ENCODE data around the gene LRRK1. TPM values are rescaled to one million over a fixed set of nuclear protein-coding genes. Genes with fewer than 3 reads are reported as not detected.
A peak's percentile ranks its signal among the peaks of the same experiment; 100 is the strongest.

The LRRK1 gene
- total and polyA plus RNA-seq, 2 donors: 3.4 to 6.7 TPM

GRCh38 chr15:100972975-100973350 is 53.8 kb downstream of the LRRK1 start:
- H3K4me3 ChIP-seq (ENCODE audit: low read length in 2 of 2): no peak overlapping the region
- H3K27me3 ChIP-seq (ENCODE audit: control insufficient read depth in 2 of 2, insufficient read depth in 1 of 2, low read length in 1 of 2): peaks cover 28 to 57% of the 10 kb centered on the region in 2 donors
- no peaks in the 10 kb centered on the region for H3K4me1 ChIP-seq (ENCODE audit: control insufficient read depth in 2 of 2, insufficient read depth in 2 of 2, low read length in 2 of 2)
- DNase-seq (ENCODE audit: low read depth in 6 of 9, low spot score in 9 of 9): no peak
- no peak overlapping the region for H3K27ac ChIP-seq (ENCODE audit: low read depth in 1 of 2, low read length in 1 of 2)
- WGBS: 30% methylated on average over 36 of the region's 36 CpGs
- H3K9me3 ChIP-seq (ENCODE audit: control insufficient read depth in 2 of 2, insufficient read depth in 1 of 2, low read length in 1 of 2): peaks cover 0 to 3% of the 10 kb centered on the region in 2 donors
- H3K36me3 ChIP-seq (ENCODE audit: control insufficient read depth in 2 of 2, insufficient read depth in 2 of 2, low read length in 1 of 2): no peaks in the 10 kb centered on the region

GRCh38 chr15:100973351-100974111 is 54.4 kb downstream of the LRRK1 start:
- Histone ChIP-seq H3K27me3 (ENCODE audit: control insufficient read depth in 2 of 2, insufficient read depth in 1 of 2, low read length in 1 of 2) (peaks cover 28 to 57% of the 10 kb centered on the region in 2 donors), H3K9me3 (ENCODE audit: control insufficient read depth in 2 of 2, insufficient read depth in 1 of 2, low read length in 1 of 2) (peaks cover 0 to 3% of the 10 kb centered on the region in 2 donors), H3K4me3 (ENCODE audit: low read length in 2 of 2) (peak overlapping the region in 1 of 2 donors; percentile 23), H3K4me1 (ENCODE audit: control insufficient read depth in 2 of 2, insufficient read depth in 2 of 2, low read length in 2 of 2) (no peaks in the 10 kb centered on the region), H3K27ac (ENCODE audit: low read depth in 1 of 2, low read length in 1 of 2) (no peak overlapping the region), H3K36me3 (ENCODE audit: control insufficient read depth in 2 of 2, insufficient read depth in 2 of 2, low read length in 1 of 2) (no peaks in the 10 kb centered on the region)
- no peak for DNase-seq (ENCODE audit: low read depth in 6 of 9, low spot score in 9 of 9)
- 11% methylated on average over 90 of the region's 90 CpGs for WGBS

GRCh38 chr15:100975043-100975442 is 55.9 kb downstream of the LRRK1 start:
- Histone ChIP-seq H3K9me3 (ENCODE audit: control insufficient read depth in 2 of 2, insufficient read depth in 1 of 2, low read length in 1 of 2) (peaks cover 0 to 3% of the 10 kb centered on the region in 2 donors), H3K4me1 (ENCODE audit: control insufficient read depth in 2 of 2, insufficient read depth in 2 of 2, low read length in 2 of 2) (no peaks in the 10 kb centered on the region), H3K27me3 (ENCODE audit: control insufficient read depth in 2 of 2, insufficient read depth in 1 of 2, low read length in 1 of 2) (peaks cover 28 to 57% of the 10 kb centered on the region in 2 donors), H3K36me3 (ENCODE audit: control insufficient read depth in 2 of 2, insufficient read depth in 2 of 2, low read length in 1 of 2) (no peaks in the 10 kb centered on the region), H3K27ac (ENCODE audit: low read depth in 1 of 2, low read length in 1 of 2) (no peak overlapping the region), H3K4me3 (ENCODE audit: low read length in 2 of 2) (no peak overlapping the region)
- no peak for DNase-seq (ENCODE audit: low read depth in 6 of 9, low spot score in 9 of 9)
- WGBS: 98% methylated on average over 4 of the region's 4 CpGs

GRCh38 chr15:100980410-100981046 is 61.4 kb downstream of the LRRK1 start:
- no peaks in the 10 kb centered on the region for H3K9me3 ChIP-seq (ENCODE audit: control insufficient read depth in 2 of 2, insufficient read depth in 1 of 2, low read length in 1 of 2)
- no peaks in the 10 kb centered on the region for H3K36me3 ChIP-seq (ENCODE audit: control insufficient read depth in 2 of 2, insufficient read depth in 2 of 2, low read length in 1 of 2)
- H3K4me3 ChIP-seq (ENCODE audit: low read length in 2 of 2): no peak overlapping the region
- H3K4me1 ChIP-seq (ENCODE audit: control insufficient read depth in 2 of 2, insufficient read depth in 2 of 2, low read length in 2 of 2): no peaks in the 10 kb centered on the region
- no peak overlapping the region for H3K27ac ChIP-seq (ENCODE audit: low read depth in 1 of 2, low read length in 1 of 2)
- no peak for DNase-seq (ENCODE audit: low read depth in 6 of 9, low spot score in 9 of 9)
- peaks cover 0 to 12% of the 10 kb centered on the region in 2 donors for H3K27me3 ChIP-seq (ENCODE audit: control insufficient read depth in 2 of 2, insufficient read depth in 1 of 2, low read length in 1 of 2)
- WGBS: 84% methylated on average over 4 of the region's 4 CpGs

GRCh38 chr15:100981086-100981485 is 61.9 kb downstream of the LRRK1 start:
- no peaks in the 10 kb centered on the region for H3K36me3 ChIP-seq (ENCODE audit: control insufficient read depth in 2 of 2, insufficient read depth in 2 of 2, low read length in 1 of 2)
- H3K27me3 ChIP-seq (ENCODE audit: control insufficient read depth in 2 of 2, insufficient read depth in 1 of 2, low read length in 1 of 2): peaks cover 0 to 12% of the 10 kb centered on the region in 2 donors
- no peak overlapping the region for H3K27ac ChIP-seq (ENCODE audit: low read depth in 1 of 2, low read length in 1 of 2)
- no peak overlapping the region for H3K4me3 ChIP-seq (ENCODE audit: low read length in 2 of 2)
- H3K9me3 ChIP-seq (ENCODE audit: control insufficient read depth in 2 of 2, insufficient read depth in 1 of 2, low read length in 1 of 2): no peaks in the 10 kb centered on the region
- no peaks in the 10 kb centered on the region for H3K4me1 ChIP-seq (ENCODE audit: control insufficient read depth in 2 of 2, insufficient read depth in 2 of 2, low read length in 2 of 2)
- WGBS: 92% methylated on average over 4 of the region's 4 CpGs
- no peak for DNase-seq (ENCODE audit: low read depth in 6 of 9, low spot score in 9 of 9)

GRCh38 chr15:100983221-100983620 is 64.1 kb downstream of the LRRK1 start:
- no peaks in the 10 kb centered on the region for H3K27me3 ChIP-seq (ENCODE audit: control insufficient read depth in 2 of 2, insufficient read depth in 1 of 2, low read length in 1 of 2)
- no peak overlapping the region for H3K27ac ChIP-seq (ENCODE audit: low read depth in 1 of 2, low read length in 1 of 2)
- no peak for DNase-seq (ENCODE audit: low read depth in 6 of 9, low spot score in 9 of 9)
- 97% methylated on average over 7 of the region's 7 CpGs for WGBS
- no peaks in the 10 kb centered on the region for H3K4me1 ChIP-seq (ENCODE audit: control insufficient read depth in 2 of 2, insufficient read depth in 2 of 2, low read length in 2 of 2)
- no peak overlapping the region for H3K4me3 ChIP-seq (ENCODE audit: low read length in 2 of 2)
- H3K9me3 ChIP-seq (ENCODE audit: control insufficient read depth in 2 of 2, insufficient read depth in 1 of 2, low read length in 1 of 2): no peaks in the 10 kb centered on the region
- no peaks in the 10 kb centered on the region for H3K36me3 ChIP-seq (ENCODE audit: control insufficient read depth in 2 of 2, insufficient read depth in 2 of 2, low read length in 1 of 2)

- Histone ChIP-seq H3K36me3 (ENCODE audit: control insufficient read depth in 2 of 2, insufficient read depth in 2 of 2, low read length in 1 of 2) (no peaks in the 10 kb centered on the region), H3K4me1 (ENCODE audit: control insufficient read depth in 2 of 2, insufficient read depth in 2 of 2, low read length in 2 of 2) (no peaks in the 10 kb centered on the region), H3K4me3 (ENCODE audit: low read length in 2 of 2) (no peak overlapping the region), H3K27me3 (ENCODE audit: control insufficient read depth in 2 of 2, insufficient read depth in 1 of 2, low read length in 1 of 2) (no peaks in the 10 kb centered on the region), H3K9me3 (ENCODE audit: control insufficient read depth in 2 of 2, insufficient read depth in 1 of 2, low read length in 1 of 2) (peaks cover 0 to 3% of the 10 kb centered on the region in 2 donors), H3K27ac (ENCODE audit: low read depth in 1 of 2, low read length in 1 of 2) (no peak overlapping the region)
- DNase-seq (ENCODE audit: low read depth in 6 of 9, low spot score in 9 of 9): no peak
- 92% methylated on average over 4 of the region's 4 CpGs for WGBS
These were observed 66.2 kb downstream of the LRRK1 start for GRCh38 chr15:100985401-100985800.

- Histone ChIP-seq H3K27me3 (ENCODE audit: control insufficient read depth in 2 of 2, insufficient read depth in 1 of 2, low read length in 1 of 2) (no peaks in the 10 kb centered on the region), H3K4me1 (ENCODE audit: control insufficient read depth in 2 of 2, insufficient read depth in 2 of 2, low read length in 2 of 2) (no peaks in the 10 kb centered on the region), H3K27ac (ENCODE audit: low read depth in 1 of 2, low read length in 1 of 2) (no peak overlapping the region), H3K9me3 (ENCODE audit: control insufficient read depth in 2 of 2, insufficient read depth in 1 of 2, low read length in 1 of 2) (peaks cover 0 to 3% of the 10 kb centered on the region in 2 donors), H3K4me3 (ENCODE audit: low read length in 2 of 2) (no peak overlapping the region), H3K36me3 (ENCODE audit: control insufficient read depth in 2 of 2, insufficient read depth in 2 of 2, low read length in 1 of 2) (no peaks in the 10 kb centered on the region)
- 66% methylated on average over 6 of the region's 6 CpGs for WGBS
- DNase-seq (ENCODE audit: low read depth in 6 of 9, low spot score in 9 of 9): no peak
These were observed 67.2 kb downstream of the LRRK1 start for GRCh38 chr15:100986158-100986896.

GRCh38 chr15:100987143-100987542 is 68.0 kb downstream of the LRRK1 start:
- no peak for DNase-seq (ENCODE audit: low read depth in 6 of 9, low spot score in 9 of 9)
- Histone ChIP-seq H3K36me3 (ENCODE audit: control insufficient read depth in 2 of 2, insufficient read depth in 2 of 2, low read length in 1 of 2) (no peaks in the 10 kb centered on the region), H3K27me3 (ENCODE audit: control insufficient read depth in 2 of 2, insufficient read depth in 1 of 2, low read length in 1 of 2) (no peaks in the 10 kb centered on the region), H3K27ac (ENCODE audit: low read depth in 1 of 2, low read length in 1 of 2) (no peak overlapping the region), H3K4me1 (ENCODE audit: control insufficient read depth in 2 of 2, insufficient read depth in 2 of 2, low read length in 2 of 2) (no peaks in the 10 kb centered on the region), H3K4me3 (ENCODE audit: low read length in 2 of 2) (no peak overlapping the region), H3K9me3 (ENCODE audit: control insufficient read depth in 2 of 2, insufficient read depth in 1 of 2, low read length in 1 of 2) (peaks cover 0 to 3% of the 10 kb centered on the region in 2 donors)
- 95% methylated on average over 4 of the region's 4 CpGs for WGBS
